DND-41 (cell line): ENCODE measurements around the gene RAB35.

Source experiments
- ATAC-seq: fragments of 200-7000 bp; cut with Tn5 transposase; 3 replicates; pipeline ENCODE4 v1.9.1; 2021; ENCODE audit warnings: low read depth; ENCODE audit not compliant: insufficient read depth
- DNase-seq: peaks from one replicate; pipeline ENCODE4 v3.0.0-alpha.2; 2020
- H2AFZ ChIP-seq: 2 replicates; pipeline ENCODE4 v1.6.0; 2012; ENCODE audit warnings: low read depth, low read length
- H3K27ac ChIP-seq: 2 replicates; pipeline ENCODE4 v1.5.1; 2012; ENCODE audit warnings: low read length, inconsistent platforms
- H3K27me3 ChIP-seq: fragments of 200-600 bp; sonication (generic); 2 replicates; pipeline ENCODE4 v1.6.0; 2012; ENCODE audit warnings: low read length, mild to moderate bottlenecking, inconsistent platforms; ENCODE audit not compliant: insufficient read depth, poor library complexity
- H3K36me3 ChIP-seq: 2 replicates; pipeline ENCODE4 v1.5.1; 2012; ENCODE audit warnings: low read length, inconsistent platforms; ENCODE audit not compliant: insufficient read depth
- H3K4me1 ChIP-seq: 2 replicates; pipeline ENCODE4 v1.5.1; 2012; ENCODE audit warnings: mild to moderate bottlenecking, low read length; ENCODE audit not compliant: insufficient read depth
- H3K4me2 ChIP-seq: 2 replicates; pipeline ENCODE4 v1.6.0; 2012; ENCODE audit warnings: mild to moderate bottlenecking, moderate library complexity, low read length, inconsistent platforms; ENCODE audit not compliant: insufficient read depth
- H3K4me3 ChIP-seq, 2 experiments: fragments of 200-600 bp in 1 of 2; shearing (Covaris generic) in 1 of 2; 2 replicates each; pipeline ENCODE4 v1.5.1; 2012 to 2016; ENCODE audit warnings: inconsistent platforms in 2 of 2, low read length in 2 of 2, mild to moderate bottlenecking in 2 of 2, low read depth in 1 of 2, moderate library complexity in 1 of 2
- H3K79me2 ChIP-seq: 2 replicates; pipeline ENCODE4 v1.6.0; 2012; ENCODE audit warnings: low read length, inconsistent platforms; ENCODE audit not compliant: insufficient read depth
- H3K9ac ChIP-seq: 2 replicates; pipeline ENCODE4 v1.6.0; 2012; ENCODE audit warnings: low read depth, mild to moderate bottlenecking, inconsistent platforms, low read length, moderate library complexity
- H3K9me3 ChIP-seq: 2 replicates; pipeline ENCODE4 v1.5.1; 2012; ENCODE audit warnings: low read length, moderate library complexity, mild to moderate bottlenecking, inconsistent platforms; ENCODE audit not compliant: insufficient read depth, severe bottlenecking
- H4K20me1 ChIP-seq: 2 replicates; pipeline ENCODE4 v1.6.0; 2012; ENCODE audit warnings: low read length; ENCODE audit not compliant: insufficient read depth
- EZH2 ChIP-seq: IDR thresholded peaks from 3 replicates; pipeline ENCODE4 v1.6.1; 2012; ENCODE audit warnings: borderline replicate concordance, low read depth, mild to moderate bottlenecking, moderate library complexity, low read length, inconsistent platforms; ENCODE audit not compliant: severe bottlenecking
- TF ChIP-seq, protein P1 (sequence below): IDR thresholded peaks from 2 replicates; pipeline ENCODE4 v1.5.1; 2012; ENCODE audit warnings: borderline replicate concordance, low read length, moderate library complexity, mild to moderate bottlenecking; ENCODE audit not compliant: poor library complexity, severe bottlenecking; ENCODE audit errors: extremely low read depth

The RAB35 gene

DNA sequence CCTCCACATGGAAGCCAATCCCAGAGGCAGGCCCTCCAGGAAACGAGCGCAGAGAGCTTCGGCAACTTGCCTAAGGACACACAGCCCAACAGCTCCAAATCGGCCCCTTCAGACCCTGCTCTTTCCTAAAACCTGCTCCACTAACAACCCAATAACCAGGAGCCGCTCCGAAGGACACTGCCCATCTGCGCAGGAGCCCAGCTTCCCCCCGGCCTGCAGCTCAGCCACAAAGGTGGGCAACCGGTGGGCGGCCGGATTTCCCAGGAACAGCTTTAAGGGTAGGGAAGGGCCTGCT, 13.6 kb downstream of the RAB35 start:
- peaks cover 83% of the 10 kb centered on the region for H3K79me2 ChIP-seq
- ATAC-seq = no peak
- H3K4me3 ChIP-seq = no peak overlapping the region
- H3K36me3 ChIP-seq = peaks cover 82% of the 10 kb centered on the region
- no peak overlapping the region for H3K4me2 ChIP-seq
- no peaks in the 10 kb centered on the region for H3K27me3 ChIP-seq
- no peak for DNase-seq
- H2AFZ ChIP-seq = no peak overlapping the region
- H3K27ac ChIP-seq = no peak overlapping the region
- peaks cover 87% of the 10 kb centered on the region for H4K20me1 ChIP-seq
- no peaks in the 10 kb centered on the region for H3K4me1 ChIP-seq
- H3K9me3 ChIP-seq = no peaks in the 10 kb centered on the region
- H3K9ac ChIP-seq = no peak overlapping the region
- no peak for TF ChIP-seq EZH2
- TF ChIP-seq, protein P1, sequence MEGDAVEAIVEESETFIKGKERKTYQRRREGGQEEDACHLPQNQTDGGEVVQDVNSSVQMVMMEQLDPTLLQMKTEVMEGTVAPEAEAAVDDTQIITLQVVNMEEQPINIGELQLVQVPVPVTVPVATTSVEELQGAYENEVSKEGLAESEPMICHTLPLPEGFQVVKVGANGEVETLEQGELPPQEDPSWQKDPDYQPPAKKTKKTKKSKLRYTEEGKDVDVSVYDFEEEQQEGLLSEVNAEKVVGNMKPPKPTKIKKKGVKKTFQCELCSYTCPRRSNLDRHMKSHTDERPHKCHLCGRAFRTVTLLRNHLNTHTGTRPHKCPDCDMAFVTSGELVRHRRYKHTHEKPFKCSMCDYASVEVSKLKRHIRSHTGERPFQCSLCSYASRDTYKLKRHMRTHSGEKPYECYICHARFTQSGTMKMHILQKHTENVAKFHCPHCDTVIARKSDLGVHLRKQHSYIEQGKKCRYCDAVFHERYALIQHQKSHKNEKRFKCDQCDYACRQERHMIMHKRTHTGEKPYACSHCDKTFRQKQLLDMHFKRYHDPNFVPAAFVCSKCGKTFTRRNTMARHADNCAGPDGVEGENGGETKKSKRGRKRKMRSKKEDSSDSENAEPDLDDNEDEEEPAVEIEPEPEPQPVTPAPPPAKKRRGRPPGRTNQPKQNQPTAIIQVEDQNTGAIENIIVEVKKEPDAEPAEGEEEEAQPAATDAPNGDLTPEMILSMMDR = no peak

DNA sequence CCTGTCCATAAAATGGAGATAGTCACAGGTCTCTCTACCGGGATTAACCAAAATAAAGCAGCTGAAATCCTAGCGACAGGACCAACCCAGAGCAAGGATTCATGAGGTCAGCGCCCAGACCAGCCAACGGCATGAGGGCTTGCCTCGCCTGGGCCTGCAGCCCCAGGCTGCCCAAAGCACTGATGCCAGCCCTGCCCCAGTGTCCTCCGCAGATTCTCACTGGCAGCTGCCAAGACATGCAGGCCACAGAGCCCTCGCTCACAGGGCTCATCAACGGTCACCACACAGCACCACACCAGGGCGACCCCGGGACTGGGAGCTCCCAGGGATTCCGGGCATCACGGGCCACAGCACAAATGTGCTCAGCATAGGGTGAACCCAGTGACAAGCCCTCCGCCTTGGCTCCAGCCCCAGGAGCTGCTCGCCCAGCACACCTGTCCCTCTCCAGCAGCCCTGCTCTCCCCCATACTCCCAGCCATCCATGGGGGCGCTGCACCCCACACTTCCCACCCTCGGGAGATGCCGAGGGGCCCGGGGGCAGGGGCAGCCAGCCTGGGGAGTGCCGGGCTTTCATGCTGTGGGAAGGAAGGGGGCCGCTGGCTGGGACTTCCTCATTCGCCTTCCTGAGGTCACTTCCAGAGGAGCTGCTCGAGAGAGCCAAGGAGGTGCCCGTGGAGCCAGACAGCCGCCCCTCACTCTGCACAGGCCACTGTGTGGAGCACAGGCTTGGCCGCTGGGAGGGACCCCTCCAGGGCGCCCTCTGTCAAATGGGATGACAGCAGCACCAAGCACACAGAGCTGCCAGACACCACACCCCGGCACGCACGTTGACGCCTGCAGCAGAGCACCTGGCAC, 14.1 kb downstream of the RAB35 start:
- peaks cover 83% of the 10 kb centered on the region for H4K20me1 ChIP-seq
- TF ChIP-seq, protein P1 = no peak
- no peak for TF ChIP-seq EZH2

DNA sequence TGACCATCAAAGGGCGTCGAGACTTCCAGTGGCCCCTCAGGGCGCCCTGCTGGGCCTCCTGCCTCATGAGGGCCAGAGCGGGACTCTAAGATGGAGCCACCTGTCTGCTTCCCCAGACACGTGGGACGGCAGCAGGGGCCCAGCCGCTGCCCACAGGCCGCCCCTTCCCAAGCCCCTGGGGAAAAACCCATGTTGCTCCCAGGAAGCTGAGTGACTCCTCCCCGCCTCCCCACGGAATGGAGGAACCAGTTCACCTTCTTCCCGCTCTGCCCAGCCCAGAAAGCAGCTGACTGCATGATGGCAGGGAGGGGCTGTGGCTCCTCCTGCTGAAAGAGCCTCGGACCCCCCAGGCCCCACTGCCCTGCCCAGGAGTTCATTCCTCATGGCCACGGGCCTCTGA, 14.9 kb downstream of the RAB35 start:
- Histone ChIP-seq H2AFZ (no peak overlapping the region), H3K4me1 (no peaks in the 10 kb centered on the region), H3K9me3 (no peaks in the 10 kb centered on the region), H3K27ac (no peak overlapping the region), H3K79me2 (peaks cover 71% of the 10 kb centered on the region), H3K36me3 (peaks cover 84% of the 10 kb centered on the region), H3K27me3 (no peaks in the 10 kb centered on the region), H3K4me2 (no peak overlapping the region), H3K4me3 (no peak overlapping the region), H3K9ac (no peak overlapping the region), H4K20me1 (peaks cover 80% of the 10 kb centered on the region)
- TF ChIP-seq, protein P1 = no peak
- no peak for TF ChIP-seq EZH2
- DNase-seq (no peak), ATAC-seq (no peak)

More for the DNA sequence above, 14.1 kb downstream of the RAB35 start:
- H3K36me3 ChIP-seq = peaks cover 82% of the 10 kb centered on the region
- H3K27me3 ChIP-seq = no peaks in the 10 kb centered on the region
- H3K9me3 ChIP-seq = no peaks in the 10 kb centered on the region
- H3K27ac ChIP-seq = no peak overlapping the region
- H2AFZ ChIP-seq = no peak overlapping the region
- no peak overlapping the region for H3K4me3 ChIP-seq
- H3K4me1 ChIP-seq = no peaks in the 10 kb centered on the region
- DNase-seq = no peak
- H3K4me2 ChIP-seq = no peak overlapping the region
- ATAC-seq = no peak
- H3K79me2 ChIP-seq = peaks cover 79% of the 10 kb centered on the region
- no peak overlapping the region for H3K9ac ChIP-seq
